Measurements from ENCODE around the gene HADHB. TPM values are rescaled to one million over a fixed set of nuclear protein-coding genes. Genes with fewer than 3 reads are reported as not detected.
A peak's percentile ranks its signal among the peaks of the same experiment; 100 is the strongest.

HADHB gene
- total RNA-seq = 100 to 1,000 TPM; 119 to 130 TPM

GRCh38 chr2:26244309-26245230 is at the start of gene HADHB, which contains the start of gene HADHA:
HADHB (plus strand) TSS chr2:26244939; CDS start chr2:26254255, 9,316 bp downstream.
HADHA (minus strand) TSS chr2:26244632; CDS start chr2:26244596, 36 bp downstream.
- under 1% methylated on average over 63 of the region's 63 CpGs for WGBS
- Histone ChIP-seq H3K27me3 (replicated peaks; ENCODE audit: insufficient read depth) (no peaks in the 10 kb centered on the region), H3K9me3 (no peaks in the 10 kb centered on the region), H3K36me3 (no peaks in the 10 kb centered on the region), H3K4me1 (replicated peaks) (no peaks in the 10 kb centered on the region), H3K27ac (peak within 1 kb of the TSS; percentile 95 to 97), H3K4me3 (peak within 1 kb of the TSS; percentile 78 to 84)
- intact Hi-C loops (cut with DNase I) = loop anchor here (5.0 kb wide), 2 partner anchors 53 to 103 kb away; partner anchors contain the start of genes ADGRF3 and SELENOI
- TF ChIP-seq POLR2A (IDR thresholded peaks at IDR 0.05) (peak; percentile 72), POLR2AphosphoS5 (IDR thresholded peaks at IDR 0.05) (peak; percentile 81), CTCF (IDR thresholded peaks at IDR 0.05) (peak in 2 of 4 experiments; percentile 44 to 48)
- DNase-seq (ENCODE audit: low spot score) = peak; percentile 83

- WGBS = 39% methylated on average over 12 of the region's 12 CpGs
- intact Hi-C loops (cut with DNase I) = no loop called here
- no peaks in the 10 kb centered on the region for H3K9me3 ChIP-seq
- no peak overlapping the region for H3K27ac ChIP-seq
- H3K27me3 ChIP-seq (replicated peaks; ENCODE audit: insufficient read depth) = no peaks in the 10 kb centered on the region
- peaks cover 5 to 10% of the 10 kb centered on the region in 2 donors for H3K36me3 ChIP-seq
- no peak overlapping the region for H3K4me3 ChIP-seq
- no peaks in the 10 kb centered on the region for H3K4me1 ChIP-seq (replicated peaks)
- no peak for DNase-seq (ENCODE audit: low spot score)
- TF ChIP-seq CTCF (IDR thresholded peaks at IDR 0.05) = no peak
- no peak for TF ChIP-seq POLR2A (IDR thresholded peaks at IDR 0.05)
- no peak for TF ChIP-seq POLR2AphosphoS5 (IDR thresholded peaks at IDR 0.05)
These were observed 49.4 kb upstream of the HADHB start for GRCh38 chr2:26195040-26195984.

GRCh38 chr2:26196683-26197418 is 47.9 kb upstream of the HADHB start:
- Histone ChIP-seq H3K27ac (no peak overlapping the region), H3K27me3 (replicated peaks; ENCODE audit: insufficient read depth) (no peaks in the 10 kb centered on the region), H3K4me1 (replicated peaks) (no peaks in the 10 kb centered on the region), H3K4me3 (no peak overlapping the region), H3K36me3 (peaks cover 2 to 10% of the 10 kb centered on the region in 2 donors), H3K9me3 (no peaks in the 10 kb centered on the region)
- WGBS = 86% methylated on average over 9 of the region's 9 CpGs
- no peak for TF ChIP-seq CTCF (IDR thresholded peaks at IDR 0.05)
- TF ChIP-seq POLR2AphosphoS5 (IDR thresholded peaks at IDR 0.05) = no peak
- TF ChIP-seq POLR2A (IDR thresholded peaks at IDR 0.05) = no peak
- no peak for DNase-seq (ENCODE audit: low spot score)
- intact Hi-C loops (cut with DNase I) = no loop called here

GRCh38 chr2:26197516-26197915 is 47.2 kb upstream of the HADHB start:
- WGBS = 49% methylated on average over 4 of the region's 4 CpGs
- no peaks in the 10 kb centered on the region for H3K4me1 ChIP-seq (replicated peaks)
- intact Hi-C loops (cut with DNase I) = no loop called here
- TF ChIP-seq CTCF (IDR thresholded peaks at IDR 0.05) (no peak), POLR2AphosphoS5 (IDR thresholded peaks at IDR 0.05) (no peak), POLR2A (IDR thresholded peaks at IDR 0.05) (no peak)
- peaks cover 2 to 10% of the 10 kb centered on the region in 2 donors for H3K36me3 ChIP-seq
- H3K9me3 ChIP-seq = no peaks in the 10 kb centered on the region
- no peak for DNase-seq (ENCODE audit: low spot score)
- H3K27me3 ChIP-seq (replicated peaks; ENCODE audit: insufficient read depth) = no peaks in the 10 kb centered on the region
- H3K27ac ChIP-seq = no peak overlapping the region
- no peak overlapping the region for H3K4me3 ChIP-seq
